Measurements from ENCODE around the gene ENAH.

DNA sequence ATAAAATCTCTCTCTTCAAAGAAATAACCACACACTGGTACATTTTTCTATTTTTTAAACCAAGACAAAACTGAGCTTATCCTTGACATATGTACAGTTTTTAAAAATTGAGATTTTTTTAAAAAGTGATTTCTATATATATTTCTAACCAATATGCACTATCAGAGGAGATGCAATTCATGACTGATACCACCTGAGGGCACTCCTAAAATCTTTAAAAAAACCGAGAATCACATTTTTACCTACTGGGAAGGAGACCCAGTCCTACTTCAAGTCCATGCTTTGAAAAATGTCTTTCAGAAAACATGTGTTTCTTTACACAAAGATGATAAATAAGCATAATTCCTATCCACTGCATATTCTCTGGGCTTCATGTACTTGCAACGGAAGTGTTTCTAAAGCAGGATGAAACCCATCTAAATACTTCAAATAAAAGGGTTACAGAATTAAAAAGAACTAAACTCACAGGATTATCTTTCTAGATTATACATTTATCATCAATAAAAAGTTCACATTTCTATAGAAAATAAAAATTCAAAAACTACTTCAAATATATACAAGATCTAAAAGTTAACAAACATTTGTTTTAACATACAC is 98.6 kb downstream of the ENAH start:
- TF ChIP-seq EZH2 (IDR thresholded peaks at IDR 0.05; ENCODE audit: low read length, missing control alignments) = no peak
- TF ChIP-seq, protein P1, sequence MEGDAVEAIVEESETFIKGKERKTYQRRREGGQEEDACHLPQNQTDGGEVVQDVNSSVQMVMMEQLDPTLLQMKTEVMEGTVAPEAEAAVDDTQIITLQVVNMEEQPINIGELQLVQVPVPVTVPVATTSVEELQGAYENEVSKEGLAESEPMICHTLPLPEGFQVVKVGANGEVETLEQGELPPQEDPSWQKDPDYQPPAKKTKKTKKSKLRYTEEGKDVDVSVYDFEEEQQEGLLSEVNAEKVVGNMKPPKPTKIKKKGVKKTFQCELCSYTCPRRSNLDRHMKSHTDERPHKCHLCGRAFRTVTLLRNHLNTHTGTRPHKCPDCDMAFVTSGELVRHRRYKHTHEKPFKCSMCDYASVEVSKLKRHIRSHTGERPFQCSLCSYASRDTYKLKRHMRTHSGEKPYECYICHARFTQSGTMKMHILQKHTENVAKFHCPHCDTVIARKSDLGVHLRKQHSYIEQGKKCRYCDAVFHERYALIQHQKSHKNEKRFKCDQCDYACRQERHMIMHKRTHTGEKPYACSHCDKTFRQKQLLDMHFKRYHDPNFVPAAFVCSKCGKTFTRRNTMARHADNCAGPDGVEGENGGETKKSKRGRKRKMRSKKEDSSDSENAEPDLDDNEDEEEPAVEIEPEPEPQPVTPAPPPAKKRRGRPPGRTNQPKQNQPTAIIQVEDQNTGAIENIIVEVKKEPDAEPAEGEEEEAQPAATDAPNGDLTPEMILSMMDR (conservative IDR thresholded peaks at IDR 0.05 in 1 of 2, IDR thresholded peaks at IDR 0.05 in 1 of 2; ENCODE audit: low read depth in 1 of 2, low read length in 2 of 2) = peak; percentile 38 to 64

Measured in fibroblast of lung (primary cell).